GM19328 (cell line): Measurements from ENCODE around the gene ABCA5.
"Not testable (repeated sequence)": the region's sequence is repeated elsewhere in the genome, so short reads cannot be mapped to it uniquely, and the experiment has no call there.

Experiments
- ATAC-seq: cut with Tn5 transposase; IDR thresholded peaks from one replicate; pipeline ENCODE4 v1.9.1; 2021; ENCODE audit warnings: mild to moderate bottlenecking, moderate library complexity; ENCODE audit not compliant: unreplicated experiment

ABCA5 gene

DNA sequence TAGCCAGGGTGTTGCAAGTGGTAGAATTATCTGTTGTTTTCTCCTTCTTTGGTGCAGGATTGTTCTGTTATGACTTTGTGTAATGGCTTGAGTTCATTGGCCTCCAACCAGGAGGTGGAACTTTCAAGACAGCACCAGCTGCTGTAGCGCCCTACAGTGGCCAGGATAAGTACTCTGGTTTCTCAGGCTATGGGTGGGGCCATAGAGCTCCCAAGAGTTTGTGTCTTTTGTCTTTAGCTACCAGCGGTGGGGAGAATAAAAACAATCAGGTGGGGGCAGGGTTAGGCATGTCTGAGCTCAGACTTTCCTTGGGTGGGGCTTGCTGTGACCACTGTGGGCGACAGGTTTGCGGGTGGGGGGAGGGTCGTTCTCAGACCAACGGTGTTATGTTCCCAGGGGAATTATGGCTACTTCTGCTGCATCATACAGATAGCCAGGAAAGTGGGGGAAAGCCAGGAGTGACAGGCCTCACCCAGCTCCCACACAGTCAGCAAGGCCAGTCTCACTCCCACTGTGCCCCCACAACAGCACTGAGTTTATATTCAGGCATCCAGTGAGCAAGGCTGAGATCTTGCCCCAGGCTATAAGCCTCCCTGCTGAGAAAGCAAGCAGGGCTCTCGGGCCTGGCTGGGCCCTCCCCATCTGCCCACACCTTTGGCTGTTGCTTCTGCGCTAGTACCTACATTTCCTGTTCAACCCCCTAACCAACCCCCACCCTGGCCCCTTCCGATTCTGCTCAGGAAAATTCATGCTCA is 113.7 kb downstream of the ABCA5 start:
- no peak for ATAC-seq

GRCh38 chr17:69208640-69209039 is 118.3 kb downstream of the ABCA5 start:
- ATAC-seq, result no peak

DNA sequence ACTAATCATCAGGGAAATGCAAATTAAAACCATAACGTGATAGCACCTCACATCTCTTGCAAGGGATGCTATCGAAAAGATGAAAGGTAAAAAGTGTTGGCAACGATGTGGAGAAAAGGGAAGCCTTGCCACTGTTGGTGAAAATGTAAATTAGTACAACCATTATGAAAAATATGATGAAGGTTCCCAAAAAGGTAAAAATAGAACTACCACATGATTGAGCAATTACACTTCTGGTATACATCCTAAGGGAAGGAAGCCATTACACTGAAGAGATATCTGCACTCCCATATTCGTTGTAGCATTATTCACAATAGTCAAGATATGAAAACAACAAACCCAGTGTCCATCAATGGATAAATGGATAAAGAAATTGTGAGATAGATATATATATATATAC is 119.8 kb downstream of the ABCA5 start:
- no peak for ATAC-seq

- no peak for ATAC-seq
These were observed 128.7 kb downstream of the ABCA5 start for GRCh38 chr17:69198238-69198637.

DNA sequence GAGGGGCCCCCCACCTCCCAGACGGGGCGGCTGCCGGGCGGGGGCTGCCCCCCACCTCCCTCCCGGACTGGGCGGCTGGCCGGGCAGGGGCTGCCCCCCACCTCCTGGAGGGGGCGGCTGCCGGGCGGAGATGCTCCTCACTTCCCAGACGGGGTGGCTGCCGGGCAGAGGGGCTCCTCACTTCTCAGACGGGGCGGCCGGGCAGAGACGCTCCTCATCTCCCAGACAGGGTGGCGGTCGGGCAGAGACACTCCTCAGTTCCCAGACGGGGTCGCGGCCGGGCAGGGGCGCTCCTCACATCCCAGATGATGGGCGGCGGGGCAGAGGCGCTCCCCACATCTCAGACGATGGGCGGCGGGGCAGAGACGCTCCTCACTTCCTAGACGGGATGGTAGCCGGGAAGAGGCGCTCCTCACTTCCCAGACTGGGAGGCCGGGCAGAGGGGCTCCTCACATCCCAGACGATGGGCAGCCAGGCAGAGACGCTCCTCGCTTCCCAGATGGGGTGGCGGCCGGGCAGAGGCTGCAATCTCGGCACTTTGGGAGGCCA is 130.8 kb downstream of the ABCA5 start:
- not testable (repeated sequence) for ATAC-seq
